WTC11 (cell line): Measurements from ENCODE around the gene WDR81.

Source experiments
- CTCF ChIP-seq: fragments of 200-600 bp; IDR thresholded peaks from 2 replicates; pipeline ENCODE4 v1.8.0; 2022; ENCODE audit warnings: antibody characterized with exemption
- E2F1 ChIP-seq: sonication (generic); formaldehyde crosslinking; IDR thresholded peaks from 2 replicates; pipeline ENCODE4 v1.8.0; 2022; ENCODE audit warnings: mild to moderate bottlenecking, missing genetic modification reagents
- FOXP1 ChIP-seq: sonication (generic); formaldehyde crosslinking; IDR thresholded peaks from 2 replicates; pipeline ENCODE4 v1.8.0; 2022; ENCODE audit warnings: missing genetic modification reagents, mild to moderate bottlenecking, moderate library complexity, borderline replicate concordance
- TP53 ChIP-seq: sonication (generic); formaldehyde crosslinking; IDR thresholded peaks from 2 replicates; pipeline ENCODE4 v1.8.1; 2023; ENCODE audit warnings: mild to moderate bottlenecking, missing genetic modification reagents

- no peak for TF ChIP-seq FOXP1 (CRISPR knock-in tag)
- TF ChIP-seq CTCF = no peak
- TF ChIP-seq TP53 = no peak
- TF ChIP-seq E2F1 = no peak
Observed at GRCh38 chr17:1762233-1762900, 37.9 kb downstream of the WDR81 start.
